PC-3 (cell line): ENCODE data around the gene LMO2. TPM values are rescaled to one million over a fixed set of nuclear protein-coding genes. Genes with fewer than 3 reads are reported as not detected.

Experiments
- ATAC-seq: fragments of 200-7000 bp; cut with Tn5 transposase; 2 replicates; pipeline ENCODE4 v1.9.1; 2020; ENCODE audit warnings: mild to moderate bottlenecking, moderate library complexity
- BruUV-seq: library from RNA; stranded (reverse); fragments of 400-500 nt; replicated peaks from 2 replicates; lab custom pipeline; 2021; lab: Mats Ljungman, UMichigan
- CTCF ChIA-PET: fragments of 300-600 bp; sonication (Branson Sonifier 250); formaldehyde crosslinking; loops from one replicate; lab custom pipeline; 2022; ENCODE audit warnings: antibody characterized with exemption; lab: Charles Lee
- POLR2A ChIA-PET: fragments of 300-600 bp; sonication (Branson Sonifier 250); formaldehyde crosslinking; loops from one replicate; lab custom pipeline; 2022; ENCODE audit warnings: antibody characterized with exemption; ENCODE audit not compliant: unreplicated experiment; lab: Charles Lee
- DNase-seq: peaks from one replicate; pipeline ENCODE4 v3.0.0-alpha.2; 2015
- H2AFZ ChIP-seq: fragments of 300-600 bp; sonication (generic); 2 replicates; pipeline ENCODE4 v1.6.0; 2016; ENCODE audit warnings: antibody characterized with exemption, low read length
- H3F3A ChIP-seq: fragments of 300-600 bp; sonication (generic); one replicate; pipeline ENCODE4 v1.6.0; 2017; ENCODE audit warnings: antibody characterized with exemption, low read length, control low read depth, mild to moderate bottlenecking; ENCODE audit not compliant: unreplicated experiment
- H3K27ac ChIP-seq: fragments of 300-600 bp; sonication (generic); 2 replicates; pipeline ENCODE4 v1.5.1; 2016; ENCODE audit warnings: mild to moderate bottlenecking, low read length
- H3K27me3 ChIP-seq: fragments of 300-600 bp; sonication (generic); 2 replicates; pipeline ENCODE4 v1.6.1; 2016; ENCODE audit warnings: low read length, mixed read lengths
- H3K36me3 ChIP-seq: fragments of 300-600 bp; sonication (generic); 2 replicates; pipeline ENCODE4 v1.6.1; 2016; ENCODE audit warnings: low read depth, mixed run types, low read length, mixed read lengths
- H3K4me1 ChIP-seq: fragments of 300-600 bp; sonication (generic); 2 replicates; pipeline ENCODE4 v1.5.1; 2016; ENCODE audit warnings: low read length; ENCODE audit not compliant: insufficient read depth
- H3K4me2 ChIP-seq: fragments of 300-600 bp; sonication (generic); 2 replicates; pipeline ENCODE4 v1.6.0; 2016; ENCODE audit warnings: low read length
- H3K4me3 ChIP-seq: fragments of 300-600 bp; sonication (generic); 2 replicates; pipeline ENCODE4 v1.5.1; 2016; ENCODE audit warnings: mild to moderate bottlenecking, low read length, mixed read lengths
- H3K79me2 ChIP-seq: fragments of 300-600 bp; sonication (generic); 2 replicates; pipeline ENCODE4 v1.6.1; 2017; ENCODE audit warnings: low read length, mixed read lengths
- H3K9ac ChIP-seq: fragments of 300-600 bp; sonication (generic); 2 replicates; pipeline ENCODE4 v1.6.0; 2016; ENCODE audit warnings: mild to moderate bottlenecking, low read length
- H3K9me2 ChIP-seq: fragments of 300-600 bp; sonication (generic); replicated peaks from 2 replicates; pipeline ENCODE4 v1.6.1; 2016; ENCODE audit warnings: mixed run types, low read length, mixed read lengths
- H3K9me3 ChIP-seq: fragments of 300-600 bp; sonication (generic); 2 replicates; pipeline ENCODE4 v1.6.1; 2016; ENCODE audit warnings: low read length, mixed read lengths
- H4K20me1 ChIP-seq: fragments of 300-600 bp; sonication (generic); 2 replicates; pipeline ENCODE4 v1.6.1; 2016; ENCODE audit warnings: low read length, mixed read lengths
- EZH2 ChIP-seq: fragments of 300-600 bp; sonication (generic); IDR thresholded peaks from one replicate; pipeline ENCODE4 v1.6.1; 2017; ENCODE audit warnings: antibody characterized with exemption, mild to moderate bottlenecking, low read length; ENCODE audit not compliant: unreplicated experiment
- EZH2phosphoT487 ChIP-seq: fragments of 300-600 bp; sonication (generic); IDR thresholded peaks from 2 replicates; pipeline ENCODE4 v1.6.1; 2018; ENCODE audit warnings: mild to moderate bottlenecking, antibody characterized with exemption, low read length, borderline replicate concordance
- intact Hi-C: fragments of 100-400 bp; cut with micrococcal nuclease; formaldehyde crosslinking; loops from 2 replicates; pipeline ENCODE4 v1.9.0; 2023
- total RNA-seq: library from RNA; depleted of rRNA; stranded (reverse); fragments of >200 nt; gene quantifications from 2 replicates; pipeline ENCODE4 v1.2.3, GENCODE V29; 2014
- TF ChIP-seq, protein P1 (sequence below): fragments of 300-600 bp; sonication (generic); conservative IDR thresholded peaks from 2 replicates; pipeline ENCODE4 v1.5.1; 2017; ENCODE audit warnings: antibody characterized with exemption, low read depth, mild to moderate bottlenecking, low read length

Gene LMO2
- total RNA-seq, 1 experiment from 2014 or later = 0.51 TPM

- peaks cover 10% of the 10 kb centered on the region; the same call in 1 of the 2 replicates for H3K27me3 ChIP-seq
- no peaks in the 10 kb centered on the region for H4K20me1 ChIP-seq
- TF ChIP-seq, protein P1, sequence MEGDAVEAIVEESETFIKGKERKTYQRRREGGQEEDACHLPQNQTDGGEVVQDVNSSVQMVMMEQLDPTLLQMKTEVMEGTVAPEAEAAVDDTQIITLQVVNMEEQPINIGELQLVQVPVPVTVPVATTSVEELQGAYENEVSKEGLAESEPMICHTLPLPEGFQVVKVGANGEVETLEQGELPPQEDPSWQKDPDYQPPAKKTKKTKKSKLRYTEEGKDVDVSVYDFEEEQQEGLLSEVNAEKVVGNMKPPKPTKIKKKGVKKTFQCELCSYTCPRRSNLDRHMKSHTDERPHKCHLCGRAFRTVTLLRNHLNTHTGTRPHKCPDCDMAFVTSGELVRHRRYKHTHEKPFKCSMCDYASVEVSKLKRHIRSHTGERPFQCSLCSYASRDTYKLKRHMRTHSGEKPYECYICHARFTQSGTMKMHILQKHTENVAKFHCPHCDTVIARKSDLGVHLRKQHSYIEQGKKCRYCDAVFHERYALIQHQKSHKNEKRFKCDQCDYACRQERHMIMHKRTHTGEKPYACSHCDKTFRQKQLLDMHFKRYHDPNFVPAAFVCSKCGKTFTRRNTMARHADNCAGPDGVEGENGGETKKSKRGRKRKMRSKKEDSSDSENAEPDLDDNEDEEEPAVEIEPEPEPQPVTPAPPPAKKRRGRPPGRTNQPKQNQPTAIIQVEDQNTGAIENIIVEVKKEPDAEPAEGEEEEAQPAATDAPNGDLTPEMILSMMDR = no peak
- TF ChIP-seq EZH2 = no peak
- H3K4me3 ChIP-seq = no peak overlapping the region
- no peak overlapping the region for H2AFZ ChIP-seq
- no peak overlapping the region for H3K9ac ChIP-seq
- H3K36me3 ChIP-seq = no peaks in the 10 kb centered on the region
- intact Hi-C loops = no loop called here
- no peaks in the 10 kb centered on the region for H3K9me2 ChIP-seq
- ChIA-PET CTCF (no interaction called here), POLR2A (no interaction called here)
- no peak overlapping the region for H3K27ac ChIP-seq
- no peaks in the 10 kb centered on the region for H3K79me2 ChIP-seq
- H3K4me1 ChIP-seq = no peaks in the 10 kb centered on the region
- H3F3A ChIP-seq = no peaks in the 10 kb centered on the region
- ATAC-seq = no peak
- H3K4me2 ChIP-seq = no peak overlapping the region
- 0 out of 2 replicates have a peak, but pooled peaks cover 8% of the 10 kb centered on the region for H3K9me3 ChIP-seq
- no peak for DNase-seq
- BruUV-seq = no TSS peak
Observed at GRCh38 chr11:33930317-33931021, 38.6 kb upstream of the LMO2 start.

DNA sequence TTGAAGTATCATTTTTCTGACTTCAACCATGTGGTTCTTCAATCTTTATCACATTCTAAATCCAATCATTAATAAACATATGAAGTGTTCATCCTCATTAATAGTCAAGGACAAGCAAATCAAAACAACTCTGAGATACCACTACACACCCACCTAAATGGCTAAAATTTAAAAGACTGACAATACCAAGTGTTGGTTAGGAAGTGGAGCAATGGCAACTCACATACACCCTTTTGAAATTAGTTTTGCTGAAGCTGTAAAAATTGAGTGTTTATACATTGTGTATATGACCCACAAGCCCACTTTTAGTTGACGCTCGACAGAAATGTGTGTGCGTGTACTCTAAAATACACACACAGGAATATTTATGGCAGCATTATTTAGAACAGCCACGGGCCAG is 36.7 kb upstream of the LMO2 start:
- Histone ChIP-seq H3K9ac (no peak overlapping the region), H3K9me3 (0 out of 2 replicates have a peak, but pooled peaks cover 8% of the 10 kb centered on the region), H3K27me3 (peaks cover 15% of the 10 kb centered on the region; the same call in 1 of the 2 replicates), H4K20me1 (no peaks in the 10 kb centered on the region), H3K36me3 (no peaks in the 10 kb centered on the region), H3K4me3 (no peak overlapping the region), H3F3A (no peaks in the 10 kb centered on the region), H3K27ac (no peak overlapping the region), H3K4me2 (no peak overlapping the region), H3K9me2 (no peaks in the 10 kb centered on the region), H2AFZ (no peak overlapping the region), H3K79me2 (no peaks in the 10 kb centered on the region), H3K4me1 (no peaks in the 10 kb centered on the region)
- BruUV-seq = no TSS peak
- no peak for ATAC-seq
- TF ChIP-seq, protein P1 = no peak
- TF ChIP-seq EZH2 (no peak), EZH2phosphoT487 (no peak)
- POLR2A ChIA-PET = no interaction called here
- CTCF ChIA-PET = no interaction called here
- intact Hi-C loops = no loop called here
- no peak for DNase-seq
